Midbrain (tissue), 1 donor: ENCODE results near the gene MAP3K14.
A peak's percentile ranks its signal among the peaks of the same experiment; 100 is the strongest.

ENCODE experiments used
- DNase-seq: peaks from one replicate; lab custom pipeline; 2025; lab: John Stamatoyannopoulos, UW

Gene MAP3K14

DNA sequence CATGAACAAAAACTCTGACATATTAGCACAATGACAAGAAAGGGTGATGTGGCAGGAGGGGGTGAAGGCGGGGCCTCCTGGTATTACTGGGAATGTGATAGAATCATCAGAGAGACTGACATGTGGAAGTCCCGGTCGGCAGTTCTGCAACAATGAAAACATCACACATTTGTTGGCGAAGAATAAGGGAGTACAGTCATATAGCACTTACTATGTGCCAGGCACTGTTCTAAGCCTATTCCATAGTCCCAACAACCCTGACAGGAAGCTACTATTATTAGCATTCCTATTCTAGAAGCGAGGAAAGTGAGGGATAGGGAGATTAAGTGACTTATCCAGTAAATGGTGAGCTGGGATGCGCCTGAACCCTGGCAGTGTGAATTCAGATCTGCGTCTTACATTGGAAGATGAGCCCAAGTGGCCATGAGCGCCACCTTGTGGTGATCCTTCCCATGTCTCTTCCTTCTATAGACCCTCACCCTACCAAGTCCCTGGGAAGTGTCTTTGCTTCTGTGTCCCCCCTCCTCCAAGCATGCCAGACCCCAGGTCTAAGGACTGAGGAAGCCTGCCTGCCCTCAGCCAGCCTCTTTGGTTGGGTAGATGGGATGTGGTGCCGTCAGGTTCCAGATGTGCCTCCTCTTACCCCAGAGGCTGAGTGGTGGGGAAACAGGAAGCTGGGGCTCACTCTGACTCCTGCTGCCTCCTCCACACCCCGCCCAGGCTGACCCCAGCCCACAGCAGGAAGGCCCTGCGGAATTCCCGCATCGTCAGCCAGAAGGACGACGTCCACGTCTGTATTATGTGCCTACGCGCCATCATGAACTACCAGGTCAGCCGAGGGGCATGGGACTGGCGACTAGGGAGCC is 81.2 kb downstream of the MAP3K14 start:
- peak; percentile 63 for DNase-seq

DNA sequence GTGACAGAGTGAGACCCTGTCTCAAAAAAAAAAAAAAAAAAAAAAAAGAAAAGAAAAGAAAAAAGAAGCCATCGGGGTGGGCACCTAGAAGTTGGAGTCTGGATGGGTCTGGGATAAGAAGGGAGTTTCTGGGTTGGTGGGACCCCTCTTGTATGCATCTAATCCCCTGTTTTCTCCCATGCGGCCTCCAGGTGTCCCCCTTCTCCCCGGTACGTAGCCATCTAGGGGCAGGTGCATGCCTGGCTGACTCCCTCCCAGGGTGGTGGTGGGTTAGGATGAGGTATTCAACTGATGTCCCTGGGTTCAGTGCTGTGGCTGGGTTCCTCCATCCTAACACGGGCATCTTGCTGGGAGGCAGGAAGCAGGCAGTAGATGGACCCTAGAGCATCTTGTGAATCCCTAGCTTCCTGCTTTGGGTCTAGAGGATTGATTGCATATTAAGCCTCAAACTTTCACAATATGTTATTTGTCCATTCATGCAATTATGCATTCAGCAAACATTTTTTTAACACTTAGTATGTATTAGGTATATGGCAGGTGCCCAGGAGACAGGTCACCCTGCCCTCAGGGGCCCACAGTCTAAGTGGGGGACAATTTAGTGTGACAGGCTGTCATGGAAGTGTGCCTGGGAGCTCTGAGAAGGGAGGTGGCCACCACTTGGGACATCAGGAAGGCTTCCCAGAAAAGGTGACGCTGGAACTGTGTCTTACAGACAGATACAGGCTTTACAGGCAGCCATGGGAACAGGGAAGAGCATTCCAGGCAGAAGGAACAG is 82.0 kb downstream of the MAP3K14 start:
- no peak for DNase-seq

DNA sequence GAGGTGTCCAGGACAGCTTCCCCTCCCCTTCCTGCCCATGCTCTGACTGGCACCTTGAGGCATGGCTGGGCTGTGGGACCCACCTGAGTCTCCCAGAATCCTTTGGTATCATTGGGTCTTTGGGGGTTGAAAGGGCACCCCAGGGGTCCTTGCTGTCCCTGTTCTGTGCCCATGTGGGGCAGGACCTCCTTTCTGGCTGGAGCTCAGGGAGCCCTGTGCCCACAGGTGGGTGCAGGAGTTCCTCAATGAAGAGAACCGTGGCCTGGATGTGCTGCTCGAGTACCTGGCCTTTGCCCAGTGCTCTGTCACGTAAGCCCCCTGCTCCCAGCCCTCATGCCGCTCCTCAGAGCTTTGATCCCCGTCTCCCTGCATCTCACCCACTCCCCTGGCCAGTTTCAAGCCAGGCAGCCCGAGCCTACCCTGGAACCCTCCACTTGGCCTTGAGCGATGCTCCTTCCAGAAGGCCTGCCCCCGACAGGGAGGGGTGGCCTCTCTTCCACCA is 83.3 kb downstream of the MAP3K14 start:
- DNase-seq = no peak

DNA sequence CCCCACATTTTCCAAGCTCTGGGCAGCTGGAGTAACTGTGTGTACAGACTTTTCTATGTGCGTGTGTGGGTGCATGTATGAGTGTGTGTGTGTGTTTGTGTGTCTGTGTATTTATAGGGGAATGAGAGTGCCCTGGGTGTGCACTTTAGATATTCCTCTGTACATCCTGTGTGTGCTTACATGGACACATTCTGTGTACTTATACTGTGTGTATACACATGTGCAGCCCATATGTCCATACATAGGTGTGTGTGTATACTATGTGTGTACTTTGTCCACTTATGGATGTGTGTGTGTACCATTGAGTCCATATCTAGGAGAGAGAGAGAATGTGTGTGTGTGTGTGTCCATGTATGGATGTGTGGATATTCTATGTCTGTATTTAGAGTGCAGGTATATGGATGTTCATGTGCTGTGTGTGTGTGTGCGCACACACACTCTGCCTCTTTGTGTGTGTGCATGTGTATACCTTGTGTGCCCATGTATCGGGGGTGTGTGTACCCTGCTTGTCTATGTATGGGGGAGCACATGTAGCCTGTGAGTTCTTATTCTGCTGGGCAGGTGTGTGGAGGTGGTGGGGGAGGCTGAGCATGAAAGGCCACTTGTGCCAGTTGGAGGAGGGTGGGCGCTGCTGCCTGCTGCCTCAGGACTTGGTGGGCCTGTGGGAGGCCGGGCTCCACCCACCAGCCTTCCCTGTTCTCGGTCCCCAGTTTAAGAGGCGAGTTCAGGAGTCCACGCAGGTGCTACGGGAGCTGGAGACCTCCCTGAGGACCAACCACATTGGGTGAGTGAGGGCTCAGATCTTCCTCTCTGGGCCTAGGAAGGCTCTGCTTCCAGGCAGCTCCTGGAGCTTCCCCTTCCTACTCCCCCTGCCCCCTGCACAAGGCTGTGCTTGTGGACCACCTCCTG is 84.1 kb downstream of the MAP3K14 start:
- DNase-seq = no peak

DNA sequence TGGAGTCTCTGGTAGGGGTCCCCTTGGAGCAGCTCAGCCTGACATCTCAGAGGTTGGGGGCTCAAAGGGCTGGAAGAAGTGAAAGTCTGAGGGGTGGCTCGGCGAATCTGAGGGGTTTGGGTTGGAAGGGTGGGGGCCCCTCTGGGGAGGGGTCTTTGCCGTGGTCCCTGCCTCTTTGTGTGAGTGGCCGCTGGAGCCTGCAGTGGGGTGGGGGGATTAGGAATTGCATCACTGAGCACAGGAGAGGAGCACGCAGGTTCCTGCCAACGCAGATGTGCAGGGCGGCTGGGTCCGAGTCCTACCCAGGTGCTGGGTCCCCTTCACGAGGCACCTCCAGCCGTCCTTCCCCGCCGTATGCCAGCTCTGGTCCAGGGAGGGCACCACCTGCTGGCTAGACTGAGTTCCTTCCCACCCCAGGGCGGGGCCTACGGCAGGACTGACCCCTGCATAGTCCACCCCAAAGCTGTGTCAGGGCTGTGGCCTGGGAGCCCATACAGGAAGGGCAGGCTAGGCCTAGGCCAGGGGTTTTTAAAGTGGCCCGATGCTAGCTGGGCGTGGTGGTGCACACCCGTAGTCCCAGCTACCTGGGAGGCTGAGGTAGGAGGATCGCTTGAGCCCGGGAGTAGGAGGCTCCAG is 85.2 kb downstream of the MAP3K14 start:
- no peak for DNase-seq

DNA sequence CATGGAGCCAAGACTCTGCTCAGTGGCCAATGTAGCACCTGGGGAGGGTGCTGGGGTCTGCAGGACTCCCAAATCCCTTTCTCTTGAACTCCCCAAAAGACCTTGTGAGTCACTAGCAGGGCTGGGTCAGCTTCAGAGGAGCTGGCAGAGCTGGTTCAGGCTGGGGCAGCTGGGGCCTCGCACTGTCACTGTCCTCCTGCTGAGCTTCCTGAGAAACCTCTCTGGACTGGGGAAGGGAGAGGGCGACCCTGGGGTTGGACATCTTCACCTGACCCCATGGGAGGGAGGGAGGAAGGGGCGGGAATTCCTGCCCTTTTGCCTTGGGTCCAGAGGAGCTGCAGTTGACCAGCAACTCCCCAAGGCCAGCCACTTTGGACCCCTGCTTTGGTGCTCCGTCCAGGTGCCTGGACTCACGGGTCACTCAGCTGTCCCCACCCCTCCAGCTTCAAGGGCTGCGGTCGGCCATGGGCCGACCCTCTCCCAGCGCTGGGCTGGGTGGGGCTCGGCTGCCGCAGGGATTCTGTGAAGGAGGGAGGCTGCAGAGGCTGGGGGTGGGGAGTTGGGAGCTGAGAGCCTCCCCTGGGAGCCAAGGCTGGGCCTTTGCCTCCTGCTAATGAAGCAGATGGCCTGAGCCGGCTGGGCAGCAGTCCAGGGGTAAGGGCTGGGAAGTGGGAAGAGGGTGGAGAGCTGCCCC is 85.9 kb downstream of the MAP3K14 start:
- no peak for DNase-seq

DNA sequence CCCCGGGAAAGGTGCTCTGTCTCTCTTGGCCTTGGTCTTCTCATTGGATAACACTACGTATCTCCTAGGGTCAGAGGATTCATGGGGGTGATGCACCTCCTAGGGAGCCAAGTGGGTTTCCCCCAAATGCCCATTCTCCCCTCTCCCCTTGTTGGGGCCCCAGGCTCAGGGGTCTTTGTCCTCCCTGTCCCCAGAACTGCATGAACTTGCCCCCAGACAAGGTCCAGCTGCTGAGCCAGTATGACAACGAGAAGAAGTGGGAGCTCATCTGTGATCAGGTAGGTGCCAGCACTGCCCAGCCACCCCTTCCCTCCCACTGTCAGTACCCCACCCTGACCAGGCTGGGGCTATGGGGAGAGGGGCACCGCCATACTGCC is 86.4 kb downstream of the MAP3K14 start:
- DNase-seq = no peak

DNA sequence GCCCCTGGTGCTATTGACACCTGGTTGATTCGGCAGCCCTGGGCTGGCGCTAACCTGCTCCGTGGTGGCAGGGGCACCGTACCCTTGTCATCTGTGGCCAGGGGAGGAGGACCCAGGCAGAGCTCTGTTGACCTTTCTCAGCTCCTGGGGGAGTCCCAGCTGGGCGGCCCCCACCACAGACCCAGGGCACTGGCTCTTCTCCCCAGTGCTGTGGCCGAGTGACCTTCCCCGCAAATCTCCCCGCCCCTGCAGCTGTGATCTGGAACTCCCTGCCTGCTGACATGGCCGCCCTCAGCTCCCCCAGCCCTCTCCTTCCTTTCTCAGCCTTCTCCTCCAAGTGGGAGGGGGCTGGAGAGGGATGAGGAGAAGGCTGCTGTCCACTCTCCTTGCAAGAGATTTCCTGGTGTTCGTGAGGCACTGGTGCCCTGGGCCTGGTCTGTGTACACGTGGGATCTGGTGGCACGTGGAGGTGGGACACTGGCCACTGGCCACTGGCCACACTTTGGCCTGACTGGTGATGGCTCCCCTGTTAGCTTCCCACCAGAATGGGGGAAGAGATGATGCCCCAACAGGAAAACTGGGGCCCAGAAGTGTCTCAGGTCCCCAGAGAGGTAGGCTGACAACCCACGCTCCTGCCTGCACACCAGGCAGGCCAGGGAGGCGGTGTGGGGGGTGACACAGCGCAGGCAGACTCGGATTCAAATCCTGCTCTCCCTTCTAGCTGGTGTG is 87.0 kb downstream of the MAP3K14 start:
- DNase-seq = no peak

DNA sequence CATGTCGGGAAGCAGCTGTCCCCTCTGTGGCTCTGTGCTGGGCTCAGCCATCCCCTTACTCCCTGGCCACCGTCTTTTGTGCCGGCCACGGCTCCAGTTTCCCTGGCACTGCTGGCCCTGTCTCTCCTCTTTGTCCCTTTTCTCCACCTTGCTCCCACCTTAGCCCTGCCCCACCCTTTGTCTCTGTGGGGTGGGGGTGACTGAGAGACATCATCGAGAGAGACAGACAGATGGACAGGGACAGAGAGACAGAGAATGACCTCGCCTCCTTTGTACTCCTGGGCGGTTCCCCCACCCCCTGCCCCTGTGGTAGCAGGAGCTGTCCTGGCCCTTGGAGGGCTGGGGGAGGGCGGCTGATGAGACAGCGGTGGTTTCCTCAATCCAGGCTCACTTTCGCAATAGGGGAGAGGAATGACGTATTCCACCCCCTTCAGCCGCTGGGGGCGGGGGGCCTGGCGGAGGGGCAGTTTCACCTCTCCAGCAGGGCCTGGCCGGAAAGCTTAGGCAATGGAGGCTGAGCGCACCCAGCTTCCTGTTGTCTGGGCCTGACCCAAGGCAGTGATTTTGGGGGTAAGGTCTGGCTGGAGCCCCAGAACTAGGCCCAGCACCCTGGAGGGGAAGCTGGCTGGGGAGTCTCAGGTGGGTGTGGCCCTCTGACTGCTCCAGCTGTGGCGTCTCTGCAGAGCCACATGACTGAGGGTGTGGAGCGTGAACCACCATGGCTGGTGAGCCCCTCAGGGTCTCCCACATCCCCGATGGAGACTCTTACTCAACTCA is 87.9 kb downstream of the MAP3K14 start:
- DNase-seq = peak; percentile 44

DNA sequence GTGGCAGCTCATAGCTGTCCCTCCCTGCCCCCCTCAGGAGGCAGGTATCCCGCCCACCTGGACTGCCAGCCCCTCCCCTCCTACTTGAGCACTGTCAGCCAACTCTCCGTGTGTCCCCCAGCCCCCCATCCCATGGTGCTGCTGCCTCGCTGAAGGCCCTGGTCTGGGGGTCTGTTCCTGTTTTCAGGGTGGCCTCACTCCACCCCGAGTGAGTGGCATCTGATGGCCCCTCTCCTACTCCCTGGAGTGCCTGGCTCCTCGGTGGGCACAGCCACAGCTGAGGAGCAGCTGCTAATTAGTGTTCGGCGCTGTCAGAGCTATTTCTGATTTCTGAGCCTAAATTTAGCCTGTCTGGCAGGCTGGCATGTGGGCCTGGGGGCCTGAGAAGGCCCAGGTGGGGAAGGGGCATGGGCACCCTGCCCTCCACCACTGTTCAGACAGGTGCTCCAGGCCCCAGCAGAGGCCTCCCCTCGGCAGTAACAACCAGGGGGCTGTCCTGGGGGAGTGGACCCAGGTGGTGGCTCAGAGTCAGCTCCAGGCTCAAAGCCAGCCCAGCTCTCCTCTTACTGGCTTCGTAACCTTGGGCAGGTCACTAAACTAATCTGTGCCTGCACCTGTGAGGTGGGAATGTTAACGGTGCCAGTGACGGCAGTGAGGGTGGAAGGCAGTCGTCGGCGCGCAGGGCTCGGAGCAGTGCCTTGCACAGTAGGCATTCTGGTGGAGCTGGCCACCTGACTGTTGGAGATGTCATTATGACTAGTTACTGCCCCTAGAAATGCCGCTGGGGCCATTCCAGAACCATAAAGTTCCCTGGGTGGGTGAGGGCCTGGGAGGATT is 88.7 kb downstream of the MAP3K14 start:
- no peak for DNase-seq

DNA sequence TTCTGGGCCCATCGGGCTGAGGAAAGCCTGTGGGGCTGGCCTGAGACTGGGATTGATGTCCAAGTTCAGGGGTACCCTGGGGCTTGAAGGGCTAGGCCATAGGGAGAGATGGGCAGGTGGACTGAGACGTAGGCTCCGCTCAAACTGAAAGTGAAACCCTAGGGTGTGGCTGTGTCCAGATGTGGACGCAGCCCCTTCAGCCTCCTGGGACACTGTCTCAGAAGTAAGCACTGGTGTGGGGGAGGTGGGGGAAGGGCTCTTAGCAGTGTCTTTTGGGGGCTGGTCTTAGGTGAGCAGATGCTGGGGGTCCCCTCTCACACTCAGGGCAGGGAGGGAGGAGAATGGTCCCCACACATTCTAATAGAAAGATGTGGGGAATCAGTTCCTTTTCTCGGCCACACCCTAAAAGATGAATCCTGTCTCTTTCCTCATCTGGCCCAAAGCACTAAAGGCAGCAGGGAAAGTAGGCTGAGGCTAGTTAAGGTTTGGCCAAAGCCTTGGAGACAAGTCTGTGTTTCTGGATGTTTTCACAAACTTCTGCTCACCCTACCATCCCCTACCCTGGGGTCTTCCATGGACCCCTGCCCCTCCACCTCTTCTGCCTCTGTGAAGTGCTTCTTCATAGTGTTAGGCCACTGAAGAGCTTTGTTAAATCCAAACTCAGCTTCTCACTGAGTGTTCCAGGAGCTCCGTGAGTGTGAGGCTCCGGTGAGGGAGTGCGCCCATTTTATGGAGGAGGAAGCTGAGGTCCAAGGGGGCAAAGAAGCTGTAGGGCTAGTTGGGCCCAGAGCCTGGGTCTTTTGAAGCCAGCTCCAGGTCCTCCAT is 89.5 kb downstream of the MAP3K14 start:
- DNase-seq = no peak

DNA sequence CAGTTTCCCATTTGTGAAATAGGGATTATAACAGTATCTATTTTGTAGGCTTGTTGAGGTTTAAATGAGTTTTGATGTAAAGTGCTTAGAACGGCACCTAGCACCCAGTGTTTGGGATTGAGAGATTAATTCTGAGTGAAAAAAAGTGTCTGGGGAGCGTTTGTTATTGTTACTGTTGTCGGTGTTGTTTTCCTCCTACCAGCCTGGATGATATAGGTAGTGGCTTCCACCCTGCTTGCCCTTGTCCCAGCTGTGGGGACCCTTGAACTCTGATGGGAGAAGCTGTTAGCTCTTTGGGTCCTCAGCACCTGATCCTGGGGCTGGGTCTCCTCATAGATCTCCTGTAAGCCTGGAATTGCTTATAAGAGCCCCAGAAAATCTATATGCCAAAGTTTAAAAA is 90.2 kb downstream of the MAP3K14 start:
- no peak for DNase-seq

DNA sequence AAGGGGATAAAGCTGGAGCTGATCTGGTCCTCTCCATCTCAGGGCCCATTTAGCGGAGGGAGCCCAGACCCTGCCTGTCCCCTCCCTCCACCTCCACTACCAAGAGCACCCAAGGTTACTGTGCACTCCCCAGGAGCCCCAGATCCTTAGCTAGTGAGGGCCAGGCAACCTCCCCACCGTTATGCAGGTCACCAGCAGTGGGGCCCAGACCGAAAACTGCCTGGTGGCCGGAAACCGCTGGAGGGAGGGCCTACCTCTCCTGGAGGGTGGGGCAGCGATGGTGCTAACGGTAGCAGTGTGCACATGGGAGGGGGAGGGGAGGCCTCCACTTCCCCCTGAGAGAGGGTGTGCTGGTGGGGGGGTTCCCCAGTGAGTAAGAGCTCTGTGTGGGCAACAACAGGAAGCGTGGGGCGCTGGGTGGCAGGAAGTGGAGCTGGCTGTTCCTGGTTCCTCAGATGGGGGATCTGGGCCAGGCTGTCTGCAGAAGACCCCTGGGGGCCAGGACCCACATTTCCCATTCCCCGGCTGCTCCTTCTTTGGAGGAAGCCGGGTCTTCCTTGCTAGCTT is 90.8 kb downstream of the MAP3K14 start:
- DNase-seq = peak; percentile 18

DNA sequence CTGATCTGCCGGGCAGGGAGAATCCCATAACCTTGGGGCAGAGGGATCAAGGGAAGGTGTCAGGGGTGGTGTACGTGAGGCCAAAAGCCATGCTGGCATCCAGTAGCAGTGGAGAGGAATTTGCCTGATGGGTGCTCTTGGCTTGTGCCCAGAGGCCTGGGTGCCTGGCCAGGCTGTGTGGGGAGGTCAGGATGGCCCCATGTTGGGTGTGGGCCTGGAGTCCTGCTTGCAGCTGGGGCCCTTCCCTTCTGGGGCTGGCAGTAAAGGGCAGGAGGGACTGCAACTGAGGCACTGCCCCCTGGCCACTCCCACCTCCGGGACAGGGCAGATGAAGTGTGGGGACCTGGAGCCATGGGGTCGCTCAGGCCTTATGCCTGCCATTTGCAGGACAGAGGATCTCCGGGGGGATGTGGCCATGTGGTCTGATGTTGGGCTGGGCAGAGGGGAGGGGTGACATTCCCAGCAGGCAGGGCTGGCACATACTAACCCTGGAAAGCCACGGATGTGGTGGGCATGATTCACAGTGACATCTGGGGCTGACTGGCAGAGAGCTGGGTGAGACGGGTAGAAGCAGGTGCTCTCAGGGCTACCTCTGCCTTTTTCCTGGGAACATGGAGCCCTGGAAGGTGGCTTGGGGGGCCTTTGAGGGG is 91.6 kb downstream of the MAP3K14 start:
- no peak for DNase-seq

DNA sequence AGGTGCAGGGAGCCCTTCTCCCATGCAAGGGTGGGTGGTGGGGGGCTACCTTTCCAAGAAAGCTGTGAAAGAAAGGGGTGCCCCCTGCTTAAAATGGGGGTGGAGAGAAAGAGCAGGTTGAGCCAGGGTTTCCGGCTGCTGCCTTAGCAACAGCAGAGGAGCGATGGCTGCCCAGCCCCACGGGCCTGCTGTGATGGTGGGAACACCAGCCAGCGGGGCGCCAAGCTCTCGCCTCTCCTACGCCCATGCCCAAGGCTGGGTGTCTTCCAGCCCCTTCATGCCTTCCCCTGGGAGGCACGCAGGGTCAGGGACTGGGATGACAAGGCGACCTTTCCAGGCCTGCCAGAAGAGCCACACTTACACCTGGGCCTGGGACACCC is 92.2 kb downstream of the MAP3K14 start:
- DNase-seq = no peak
